HepG2 (cell line): Measurements from ENCODE around the gene SLC7A10. TPM values are rescaled to one million over a fixed set of nuclear protein-coding genes. Genes with fewer than 3 reads are reported as not detected.

Experiments used
- EHMT2 ChIP-seq: fragments of 200-600 bp; sonication (generic); IDR thresholded peaks from 2 replicates; pipeline ENCODE4 v1.7.0; 2017; ENCODE audit warnings: antibody characterized with exemption, low read depth, low read length, borderline replicate concordance
- EZH2 ChIP-seq: conservative IDR thresholded peaks from 2 replicates; pipeline ENCODE4 v1.6.1; 2012; ENCODE audit warnings: mild to moderate bottlenecking, low read depth, low read length, moderate library complexity
- HCFC1 ChIP-seq: fragments of 150-350 bp; IDR thresholded peaks from 2 replicates; pipeline ENCODE4 v1.6.1; 2014; ENCODE audit warnings: low read depth, low read length
- NFRKB ChIP-seq: fragments of 450-650 bp; IDR thresholded peaks from 2 replicates; pipeline ENCODE4 v1.6.1; 2017
- NFYB ChIP-seq: sonication (generic); formaldehyde crosslinking; IDR thresholded peaks from 2 replicates; pipeline ENCODE4 v1.4.0; 2020; ENCODE audit warnings: missing genetic modification reagents
- NONO ChIP-seq, 2 experiments: fragments of 450-650 bp in 1 of 2; sonication (generic) in 1 of 2; formaldehyde crosslinking in 1 of 2; IDR thresholded peaks in 1 of 2; conservative IDR thresholded peaks in 1 of 2; 2 replicates each; pipeline versions ENCODE4 v1.6.1 to v1.8.0; 2017 to 2022; ENCODE audit warnings: mild to moderate bottlenecking in 1 of 2, missing genetic modification reagents in 1 of 2, moderate library complexity in 1 of 2
- PHF20 ChIP-seq: sonication (generic); formaldehyde crosslinking; IDR thresholded peaks from 2 replicates; pipeline ENCODE4 v1.5.0; 2020; ENCODE audit warnings: mild to moderate bottlenecking, missing genetic modification reagents
- PRMT3 ChIP-seq: sonication (generic); formaldehyde crosslinking; IDR thresholded peaks from 2 replicates; pipeline ENCODE4 v1.8.1; 2022; ENCODE audit warnings: low read depth, mild to moderate bottlenecking, moderate library complexity, missing genetic modification reagents, borderline replicate concordance
- SSRP1 ChIP-seq: IDR thresholded peaks from 2 replicates; pipeline ENCODE4 v1.6.1; 2016; ENCODE audit warnings: control low read depth
- TCF7L2 ChIP-seq: IDR thresholded peaks from 2 replicates; pipeline ENCODE4 v1.6.1; 2011; ENCODE audit warnings: mild to moderate bottlenecking, low read depth, low read length, moderate library complexity
- TEAD3 ChIP-seq: optimal IDR thresholded peaks from 2 replicates; pipeline ENCODE3; 2016; ENCODE audit warnings: borderline replicate concordance
- ZFP36L1 ChIP-seq: sonication (generic); formaldehyde crosslinking; IDR thresholded peaks from 2 replicates; pipeline ENCODE4 v1.8.0; 2022; ENCODE audit warnings: mild to moderate bottlenecking, missing genetic modification reagents, moderate library complexity
- ZNF17 ChIP-seq: sonication (generic); formaldehyde crosslinking; IDR thresholded peaks from 2 replicates; pipeline ENCODE4 v1.5.0; 2020; ENCODE audit warnings: mild to moderate bottlenecking, missing genetic modification reagents
- ZNF180 ChIP-seq: sonication (generic); formaldehyde crosslinking; IDR thresholded peaks from 2 replicates; pipeline ENCODE4 v1.4.0; 2020; ENCODE audit warnings: low read depth, missing genetic modification reagents, borderline replicate concordance
- ZNF207 ChIP-seq: fragments of 450-650 bp; IDR thresholded peaks from 2 replicates; pipeline ENCODE4 v1.6.1; 2016; ENCODE audit warnings: antibody characterized with exemption, borderline replicate concordance
- ZNF468 ChIP-seq: sonication (generic); formaldehyde crosslinking; IDR thresholded peaks from 2 replicates; pipeline ENCODE4 v1.8.0; 2022; ENCODE audit warnings: mild to moderate bottlenecking, moderate library complexity, missing genetic modification reagents
- ZNF496 ChIP-seq: sonication (generic); formaldehyde crosslinking; IDR thresholded peaks from 2 replicates; pipeline ENCODE4 v1.8.1; 2023; ENCODE audit warnings: mild to moderate bottlenecking, moderate library complexity, missing genetic modification reagents; ENCODE audit not compliant: insufficient replicate concordance
- ZNF550 ChIP-seq: sonication (generic); formaldehyde crosslinking; IDR thresholded peaks from 2 replicates; pipeline ENCODE4 v1.4.0; 2020; ENCODE audit warnings: mild to moderate bottlenecking, missing genetic modification reagents, borderline replicate concordance
- ZNF703 ChIP-seq: sonication (generic); formaldehyde crosslinking; IDR thresholded peaks from 2 replicates; pipeline ENCODE4 v1.5.1; 2020; ENCODE audit warnings: missing genetic modification reagents, mild to moderate bottlenecking, moderate library complexity, borderline replicate concordance
- ZSCAN30 ChIP-seq: sonication (generic); formaldehyde crosslinking; IDR thresholded peaks from 2 replicates; pipeline ENCODE4 v1.5.0; 2020; ENCODE audit warnings: mild to moderate bottlenecking, missing genetic modification reagents
- polyA plus RNA-seq, 8 experiments: library from polyadenylated mRNA; depleted of rRNA in 3 of 8; stranded (reverse) in 7 of 8; unstranded in 1 of 8; fragments of >200 nt; fragmentation: Illumina TruSeq in 4 of 8; extraction: Trizol in 4 of 8; gene quantifications; 2 replicates each; pipeline versions ENCODE4 v1.2.1 to v1.2.3, GENCODE V29; 2011 to 2016; ENCODE audit warnings: low read depth in 4 of 8, missing spikeins in 1 of 8, mixed read lengths in 1 of 8; ENCODE audit not compliant: insufficient read depth in 1 of 8
- total RNA-seq, 5 experiments: library from RNA; depleted of rRNA; stranded (reverse); fragments of >200 nt; fragmentation: Illumina TruSeq; extraction: Trizol; gene quantifications; 2 replicates each; pipeline ENCODE4 v1.2.3, GENCODE V29; 2016; ENCODE audit warnings: low read depth in 1 of 5
- TF ChIP-seq, protein P1 (sequence below): sonication (generic); formaldehyde crosslinking; IDR thresholded peaks from 2 replicates; pipeline ENCODE4 v1.4.0; 2020; ENCODE audit warnings: missing genetic modification reagents
- TF ChIP-seq, protein P2 (sequence below): IDR thresholded peaks from 2 replicates; pipeline ENCODE4 v1.6.1; 2016; ENCODE audit warnings: missing compliant biosample characterization, missing genetic modification reagents, borderline replicate concordance
- TF ChIP-seq, protein P3 (sequence below), 2 experiments: sonication (generic) in 1 of 2; formaldehyde crosslinking in 1 of 2; IDR thresholded peaks; 2 replicates each; pipeline versions ENCODE4 v1.4.0 to v1.6.1; 2018 to 2020; ENCODE audit warnings: missing genetic modification reagents in 2 of 2, borderline replicate concordance in 1 of 2, low read depth in 1 of 2, mild to moderate bottlenecking in 1 of 2, missing biosample characterization in 1 of 2
- TF ChIP-seq, protein P4 (sequence below): sonication (generic); formaldehyde crosslinking; IDR thresholded peaks from 2 replicates; pipeline ENCODE4 v1.8.0; 2022; ENCODE audit warnings: mild to moderate bottlenecking, missing genetic modification reagents, moderate library complexity

The SLC7A10 gene
- total and polyA plus RNA-seq, 2 of the 13 experiments (the other 11 are each of a cell fraction or from before 2014, with no cell fraction given), result 1.1 to 2.2 TPM

DNA sequence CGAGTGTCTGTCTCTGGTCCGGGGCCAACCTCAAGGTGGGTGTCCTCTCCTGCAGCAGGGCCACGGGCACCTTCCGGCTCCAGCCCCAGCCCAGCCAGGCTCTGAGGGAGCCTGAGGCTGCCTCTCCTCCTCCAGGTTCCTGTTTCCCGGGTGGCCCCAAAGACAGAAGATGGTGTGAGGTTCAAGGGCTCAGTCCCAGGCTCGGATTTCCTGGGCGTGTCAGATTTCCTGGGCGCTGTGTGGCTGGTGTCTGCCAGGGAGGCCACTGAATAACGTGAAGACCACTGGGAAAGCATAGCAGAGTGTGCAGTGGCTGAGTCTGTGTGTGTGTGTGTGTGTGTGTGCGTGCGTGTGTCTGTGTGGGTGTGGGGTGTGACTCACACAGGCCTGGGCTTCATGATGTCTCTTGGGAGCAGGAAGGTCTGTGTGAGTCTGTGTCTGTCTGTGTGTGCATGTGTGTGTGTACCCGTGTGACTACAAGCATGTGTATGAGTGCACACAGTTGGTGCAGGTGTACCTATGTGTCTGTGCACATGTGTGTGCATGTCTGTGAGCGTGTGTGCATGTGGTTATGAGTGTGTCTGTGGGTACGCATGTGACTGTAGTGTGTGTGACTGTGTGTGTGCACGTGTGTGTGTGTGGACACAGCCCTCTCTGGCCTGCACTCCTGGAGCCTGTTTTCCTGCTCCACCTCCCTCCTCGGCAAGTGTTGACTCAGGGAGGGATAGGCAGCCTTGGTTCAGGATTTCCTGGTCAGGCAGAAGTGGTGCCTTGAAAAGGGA, 48.4 kb upstream of the SLC7A10 start (continued):
- TF ChIP-seq ZNF550 (CRISPR knock-in tag) (0 out of 2 replicates have a peak, but pooled peaks have one; percentile 45), ZNF703 (CRISPR knock-in tag) (no peak), HCFC1 (no peak), ZNF207 (no peak), EHMT2 (no peak), PRMT3 (CRISPR knock-in tag) (no peak), SSRP1 (CRISPR knock-in tag) (peak; percentile 78; the same call in 1 of the 2 replicates), TEAD3 (peak; percentile 64), ZSCAN30 (no peak), ZNF17 (CRISPR knock-in tag) (no peak), ZNF496 (CRISPR knock-in tag) (no peak), TCF7L2 (no peak), NFRKB (no peak), ZNF180 (CRISPR knock-in tag) (no peak), EZH2 (no peak), ZNF468 (no peak), PHF20 (CRISPR knock-in tag) (0 out of 2 replicates have a peak, but pooled peaks have one; percentile 30), NFYB (no peak), NONO (IDR thresholded peaks at IDR 0.05) (no peak), NONO (CRISPR knock-in tag; conservative IDR thresholded peaks at IDR 0.05) (peak; percentile 50; the same call in 1 of the 2 replicates), ZFP36L1 (CRISPR knock-in tag) (no peak)
- TF ChIP-seq, protein P1, sequence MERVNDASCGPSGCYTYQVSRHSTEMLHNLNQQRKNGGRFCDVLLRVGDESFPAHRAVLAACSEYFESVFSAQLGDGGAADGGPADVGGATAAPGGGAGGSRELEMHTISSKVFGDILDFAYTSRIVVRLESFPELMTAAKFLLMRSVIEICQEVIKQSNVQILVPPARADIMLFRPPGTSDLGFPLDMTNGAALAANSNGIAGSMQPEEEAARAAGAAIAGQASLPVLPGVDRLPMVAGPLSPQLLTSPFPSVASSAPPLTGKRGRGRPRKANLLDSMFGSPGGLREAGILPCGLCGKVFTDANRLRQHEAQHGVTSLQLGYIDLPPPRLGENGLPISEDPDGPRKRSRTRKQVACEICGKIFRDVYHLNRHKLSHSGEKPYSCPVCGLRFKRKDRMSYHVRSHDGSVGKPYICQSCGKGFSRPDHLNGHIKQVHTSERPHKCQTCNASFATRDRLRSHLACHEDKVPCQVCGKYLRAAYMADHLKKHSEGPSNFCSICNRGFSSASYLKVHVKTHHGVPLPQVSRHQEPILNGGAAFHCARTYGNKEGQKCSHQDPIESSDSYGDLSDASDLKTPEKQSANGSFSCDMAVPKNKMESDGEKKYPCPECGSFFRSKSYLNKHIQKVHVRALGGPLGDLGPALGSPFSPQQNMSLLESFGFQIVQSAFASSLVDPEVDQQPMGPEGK (CRISPR knock-in tag), result peak; percentile 36
- TF ChIP-seq, protein P2, sequence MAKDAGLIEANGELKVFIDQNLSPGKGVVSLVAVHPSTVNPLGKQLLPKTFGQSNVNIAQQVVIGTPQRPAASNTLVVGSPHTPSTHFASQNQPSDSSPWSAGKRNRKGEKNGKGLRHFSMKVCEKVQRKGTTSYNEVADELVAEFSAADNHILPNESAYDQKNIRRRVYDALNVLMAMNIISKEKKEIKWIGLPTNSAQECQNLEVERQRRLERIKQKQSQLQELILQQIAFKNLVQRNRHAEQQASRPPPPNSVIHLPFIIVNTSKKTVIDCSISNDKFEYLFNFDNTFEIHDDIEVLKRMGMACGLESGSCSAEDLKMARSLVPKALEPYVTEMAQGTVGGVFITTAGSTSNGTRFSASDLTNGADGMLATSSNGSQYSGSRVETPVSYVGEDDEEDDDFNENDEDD (CRISPR knock-in tag), result peak; percentile 48; the same call in 1 of the 2 replicates
- TF ChIP-seq, protein P3, sequence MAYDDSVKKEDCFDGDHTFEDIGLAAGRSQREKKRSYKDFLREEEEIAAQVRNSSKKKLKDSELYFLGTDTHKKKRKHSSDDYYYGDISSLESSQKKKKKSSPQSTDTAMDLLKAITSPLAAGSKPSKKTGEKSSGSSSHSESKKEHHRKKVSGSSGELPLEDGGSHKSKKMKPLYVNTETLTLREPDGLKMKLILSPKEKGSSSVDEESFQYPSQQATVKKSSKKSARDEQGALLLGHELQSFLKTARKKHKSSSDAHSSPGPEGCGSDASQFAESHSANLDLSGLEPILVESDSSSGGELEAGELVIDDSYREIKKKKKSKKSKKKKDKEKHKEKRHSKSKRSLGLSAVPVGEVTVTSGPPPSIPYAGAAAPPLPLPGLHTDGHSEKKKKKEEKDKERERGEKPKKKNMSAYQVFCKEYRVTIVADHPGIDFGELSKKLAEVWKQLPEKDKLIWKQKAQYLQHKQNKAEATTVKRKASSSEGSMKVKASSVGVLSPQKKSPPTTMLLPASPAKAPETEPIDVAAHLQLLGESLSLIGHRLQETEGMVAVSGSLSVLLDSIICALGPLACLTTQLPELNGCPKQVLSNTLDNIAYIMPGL (CRISPR knock-in tag; IDR thresholded peaks at IDR 0.05; ENCODE audit: borderline replicate concordance in 1 of 2, low read depth in 1 of 2), result 0 out of 4 replicates have a peak, but pooled peaks of 1 of the 2 experiments have one; percentile 15
- TF ChIP-seq, protein P4, sequence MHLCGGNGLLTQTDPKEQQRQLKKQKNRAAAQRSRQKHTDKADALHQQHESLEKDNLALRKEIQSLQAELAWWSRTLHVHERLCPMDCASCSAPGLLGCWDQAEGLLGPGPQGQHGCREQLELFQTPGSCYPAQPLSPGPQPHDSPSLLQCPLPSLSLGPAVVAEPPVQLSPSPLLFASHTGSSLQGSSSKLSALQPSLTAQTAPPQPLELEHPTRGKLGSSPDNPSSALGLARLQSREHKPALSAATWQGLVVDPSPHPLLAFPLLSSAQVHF, result no peak
